Measurements from ENCODE around the gene HSPA1A.
A peak's percentile ranks its signal among the peaks of the same experiment; 100 is the strongest.

Gene HSPA1A

GRCh38 chr6:31826793-31827285 lies 11.5 kb downstream of the HSPA1A start (continued):
- no peak for TF ChIP-seq ZNF830 (tag by site-specific recombination; IDR thresholded peaks at IDR 0.05; ENCODE audit: low read depth)
- TF ChIP-seq ZNF354C (tag by site-specific recombination; IDR thresholded peaks at IDR 0.05; ENCODE audit: borderline replicate concordance, low read depth), result no peak
- TF ChIP-seq KLF17 (tag by site-specific recombination; IDR thresholded peaks at IDR 0.05), result peak; percentile 81; the same call in 1 of the 2 replicates
- TF ChIP-seq ZNF660 (tag by site-specific recombination; IDR thresholded peaks at IDR 0.05), result peak; percentile 88; the same call in 1 of the 2 replicates
- no peak; the same call in 1 of the 2 replicates for TF ChIP-seq ZNF24 (tag by site-specific recombination; IDR thresholded peaks at IDR 0.05)
- TF ChIP-seq ZNF518A (tag by site-specific recombination; conservative IDR thresholded peaks at IDR 0.05; ENCODE audit: low read depth), result peak; percentile 50; the same call in 1 of the 2 replicates
- TF ChIP-seq ZEB2 (tag by site-specific recombination; IDR thresholded peaks at IDR 0.05), result peak; percentile 62; the same call in 1 of the 2 replicates
- no peak for TF ChIP-seq ZNF26 (tag by site-specific recombination; IDR thresholded peaks at IDR 0.05)
- TF ChIP-seq ZNF2 (tag by site-specific recombination; IDR thresholded peaks at IDR 0.05), result no peak
- TF ChIP-seq ZNF580 (tag by site-specific recombination; IDR thresholded peaks at IDR 0.05), result peak; percentile 85
- no peak for TF ChIP-seq ZNF513 (tag by site-specific recombination; IDR thresholded peaks at IDR 0.05)
- TF ChIP-seq GLIS2 (tag by site-specific recombination; IDR thresholded peaks at IDR 0.05), result 0 out of 2 replicates have a peak, but pooled peaks have one; percentile 9
- no peak for TF ChIP-seq ZNF548 (tag by site-specific recombination; IDR thresholded peaks at IDR 0.05)
- no peak for TF ChIP-seq ZBTB17 (tag by site-specific recombination; IDR thresholded peaks at IDR 0.05)
- 0 out of 2 replicates have a peak, but pooled peaks have one; percentile 28 for TF ChIP-seq REST (tag by site-specific recombination; IDR thresholded peaks at IDR 0.05)
- TF ChIP-seq TRIM28 (IDR thresholded peaks at IDR 0.05; ENCODE audit: borderline replicate concordance, low read length), result no peak
- no peak for TF ChIP-seq ZNF157 (tag by site-specific recombination; IDR thresholded peaks at IDR 0.05)
- peak; percentile 87 for TF ChIP-seq KLF1 (tag by site-specific recombination; IDR thresholded peaks at IDR 0.05)
- TF ChIP-seq OSR2 (tag by site-specific recombination; IDR thresholded peaks at IDR 0.05), result 0 out of 2 replicates have a peak, but pooled peaks have one; percentile 14
- peak; percentile 18; the same call in 1 of the 2 replicates for TF ChIP-seq CTCF (tag by site-specific recombination; IDR thresholded peaks at IDR 0.05)
- no peak for TF ChIP-seq ZFP37 (tag by site-specific recombination; IDR thresholded peaks at IDR 0.05)
- TF ChIP-seq KLF7 (tag by site-specific recombination; IDR thresholded peaks at IDR 0.05; ENCODE audit: borderline replicate concordance), result peak; percentile 79
- TF ChIP-seq SP7 (tag by site-specific recombination; IDR thresholded peaks at IDR 0.05), result peak; percentile 45
- TF ChIP-seq MYNN (tag by site-specific recombination; IDR thresholded peaks at IDR 0.05; ENCODE audit: borderline replicate concordance), result no peak
- peak; percentile 67 for TF ChIP-seq IKZF3 (tag by site-specific recombination; IDR thresholded peaks at IDR 0.05)

Data from HEK293 (cell line).